PC-9 (cell line): ENCODE data around the gene FLNC. TPM values are rescaled to one million over a fixed set of nuclear protein-coding genes. Genes with fewer than 3 reads are reported as not detected.

ENCODE experiments used
- BruUV-seq: library from RNA; stranded (reverse); fragments of 400-500 nt; replicated peaks from 2 replicates; lab custom pipeline; 2021; lab: Mats Ljungman, UMichigan
- CTCF ChIA-PET: fragments of 300-600 bp; sonication (Branson Sonifier 250); formaldehyde crosslinking; loops from one replicate; lab custom pipeline; 2022; ENCODE audit warnings: antibody characterized with exemption; lab: Charles Lee
- POLR2A ChIA-PET: fragments of 300-600 bp; sonication (Branson Sonifier 250); formaldehyde crosslinking; loops from one replicate; lab custom pipeline; 2022; ENCODE audit warnings: antibody characterized with exemption; ENCODE audit not compliant: unreplicated experiment; lab: Charles Lee
- DNase-seq, 2 experiments: peaks; one replicate each; pipeline versions ENCODE4 v3.0.0 to v3.0.0-alpha.2; 2015 to 2022; ENCODE audit warnings: mixed read lengths in 1 of 2
- H2AFZ ChIP-seq: fragments of 200-600 bp; sonication (generic); 2 replicates; pipeline ENCODE4 v1.8.1; 2017; ENCODE audit warnings: antibody characterized with exemption
- H3F3A ChIP-seq: fragments of 200-600 bp; sonication (generic); 2 replicates; pipeline ENCODE4 v1.8.1; 2017; ENCODE audit warnings: antibody characterized with exemption, mild to moderate bottlenecking, low read depth; ENCODE audit not compliant: insufficient read depth
- H3K27ac ChIP-seq: fragments of 200-600 bp; sonication (generic); 2 replicates; pipeline ENCODE4 v1.6.1; 2016; ENCODE audit warnings: mixed run types
- H3K27me3 ChIP-seq: fragments of 200-600 bp; sonication (generic); 2 replicates; pipeline ENCODE4 v1.6.1; 2016; ENCODE audit warnings: low read depth, mixed run types; ENCODE audit not compliant: insufficient read depth
- H3K36me3 ChIP-seq: fragments of 200-600 bp; sonication (generic); 2 replicates; pipeline ENCODE4 v1.6.1; 2016; ENCODE audit warnings: low read depth, mixed run types
- H3K4me1 ChIP-seq: fragments of 200-600 bp; sonication (generic); replicated peaks from 2 replicates; pipeline ENCODE4 v1.6.1; 2016; ENCODE audit warnings: mixed run types; ENCODE audit not compliant: insufficient read depth
- H3K4me2 ChIP-seq: fragments of 200-600 bp; sonication (generic); 2 replicates; pipeline ENCODE4 v1.6.1; 2017; ENCODE audit warnings: mixed run types
- H3K4me3 ChIP-seq: fragments of 200-600 bp; sonication (generic); 2 replicates; pipeline ENCODE4 v1.6.1; 2016; ENCODE audit warnings: mixed run types
- H3K79me2 ChIP-seq: fragments of 200-600 bp; sonication (generic); 2 replicates; pipeline ENCODE4 v1.6.1; 2017; ENCODE audit warnings: low read depth, mixed run types
- H3K9me2 ChIP-seq: fragments of 200-600 bp; sonication (generic); 2 replicates; pipeline ENCODE4 v1.8.1; 2017; ENCODE audit warnings: mild to moderate bottlenecking; ENCODE audit not compliant: insufficient read depth
- H3K9me3 ChIP-seq: fragments of 200-600 bp; sonication (generic); 2 replicates; pipeline ENCODE4 v1.8.1; 2016; ENCODE audit warnings: low read depth; ENCODE audit not compliant: insufficient read depth
- H4K20me1 ChIP-seq: fragments of 200-600 bp; sonication (generic); 2 replicates; pipeline ENCODE4 v1.8.1; 2017; ENCODE audit not compliant: insufficient read depth
- EZH2 ChIP-seq: fragments of 200-600 bp; sonication (generic); IDR thresholded peaks from 2 replicates; pipeline ENCODE4 v1.8.0; 2017; ENCODE audit warnings: antibody characterized with exemption, low read depth
- intact Hi-C: fragments of 100-400 bp; cut with micrococcal nuclease; formaldehyde crosslinking; loops from one replicate; pipeline ENCODE4 v1.10.0; 2022; ENCODE audit not compliant: unreplicated experiment
- total RNA-seq: library from RNA; stranded (reverse); gene quantifications from 2 replicates; pipeline ENCODE4 v1.2.3, GENCODE V29; 2021
- TF ChIP-seq, protein P1 (sequence below): fragments of 200-600 bp; sonication (generic); conservative IDR thresholded peaks from 2 replicates; pipeline ENCODE4 v1.6.1; 2017; ENCODE audit warnings: mixed run types, antibody characterized with exemption, mild to moderate bottlenecking, moderate library complexity

FLNC gene
- total RNA-seq, 1 experiment from 2014 or later, result 75.5 TPM

DNA sequence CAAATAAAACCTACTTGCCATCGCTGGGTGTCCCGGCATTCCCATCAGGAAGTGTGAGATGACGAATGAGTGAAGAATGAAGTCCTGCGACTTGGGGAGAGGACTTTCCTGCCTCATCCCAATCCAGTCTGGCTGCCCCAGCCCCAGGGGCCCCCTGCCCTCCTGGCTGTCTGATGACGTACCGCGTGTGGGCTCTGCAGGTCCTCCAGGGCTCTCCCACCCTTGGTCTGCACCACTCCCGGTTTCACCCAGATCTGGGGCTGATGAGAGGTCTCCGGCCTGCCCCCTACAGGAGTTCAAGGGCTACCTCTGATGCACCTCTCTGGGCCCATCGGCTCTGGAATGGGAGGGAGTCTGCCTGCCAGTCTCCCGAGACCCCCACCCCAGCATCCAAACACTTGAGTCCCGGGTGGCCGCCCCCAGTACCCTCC lies 42.2 kb downstream of the FLNC start:
- no peaks in the 10 kb centered on the region for H3K9me3 ChIP-seq
- H2AFZ ChIP-seq, result no peak overlapping the region
- no peaks in the 10 kb centered on the region for H3K27me3 ChIP-seq
- no peaks in the 10 kb centered on the region for H4K20me1 ChIP-seq
- no peaks in the 10 kb centered on the region for H3K79me2 ChIP-seq
- no TSS peak for BruUV-seq
- H3K27ac ChIP-seq, result no peak overlapping the region
- H3K36me3 ChIP-seq, result no peaks in the 10 kb centered on the region
- H3K4me2 ChIP-seq, result peak overlapping the region; percentile 48
- H3F3A ChIP-seq, result peaks cover 28% of the 10 kb centered on the region
- ChIA-PET POLR2A (interaction anchor here (0.6 kb wide), 1 partner anchor 44 kb away, joined by 4 read pairs; no protein-coding TSS in a partner anchor), CTCF (interaction anchor here (0.6 kb wide), 2 partner anchors 32 to 418 kb away, joined by 3 to 5 read pairs; no protein-coding TSS in a partner anchor)
- H3K4me3 ChIP-seq, result no peak overlapping the region
- no peaks in the 10 kb centered on the region for H3K9me2 ChIP-seq
- DNase-seq, result peak; percentile 52 to 72
- intact Hi-C loops, result no loop called here
- no peak for TF ChIP-seq EZH2
- TF ChIP-seq, protein P1, sequence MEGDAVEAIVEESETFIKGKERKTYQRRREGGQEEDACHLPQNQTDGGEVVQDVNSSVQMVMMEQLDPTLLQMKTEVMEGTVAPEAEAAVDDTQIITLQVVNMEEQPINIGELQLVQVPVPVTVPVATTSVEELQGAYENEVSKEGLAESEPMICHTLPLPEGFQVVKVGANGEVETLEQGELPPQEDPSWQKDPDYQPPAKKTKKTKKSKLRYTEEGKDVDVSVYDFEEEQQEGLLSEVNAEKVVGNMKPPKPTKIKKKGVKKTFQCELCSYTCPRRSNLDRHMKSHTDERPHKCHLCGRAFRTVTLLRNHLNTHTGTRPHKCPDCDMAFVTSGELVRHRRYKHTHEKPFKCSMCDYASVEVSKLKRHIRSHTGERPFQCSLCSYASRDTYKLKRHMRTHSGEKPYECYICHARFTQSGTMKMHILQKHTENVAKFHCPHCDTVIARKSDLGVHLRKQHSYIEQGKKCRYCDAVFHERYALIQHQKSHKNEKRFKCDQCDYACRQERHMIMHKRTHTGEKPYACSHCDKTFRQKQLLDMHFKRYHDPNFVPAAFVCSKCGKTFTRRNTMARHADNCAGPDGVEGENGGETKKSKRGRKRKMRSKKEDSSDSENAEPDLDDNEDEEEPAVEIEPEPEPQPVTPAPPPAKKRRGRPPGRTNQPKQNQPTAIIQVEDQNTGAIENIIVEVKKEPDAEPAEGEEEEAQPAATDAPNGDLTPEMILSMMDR, result peak; percentile 44; the same call in 1 of the 2 replicates
- H3K4me1 ChIP-seq, result peaks cover 38% of the 10 kb centered on the region

DNA sequence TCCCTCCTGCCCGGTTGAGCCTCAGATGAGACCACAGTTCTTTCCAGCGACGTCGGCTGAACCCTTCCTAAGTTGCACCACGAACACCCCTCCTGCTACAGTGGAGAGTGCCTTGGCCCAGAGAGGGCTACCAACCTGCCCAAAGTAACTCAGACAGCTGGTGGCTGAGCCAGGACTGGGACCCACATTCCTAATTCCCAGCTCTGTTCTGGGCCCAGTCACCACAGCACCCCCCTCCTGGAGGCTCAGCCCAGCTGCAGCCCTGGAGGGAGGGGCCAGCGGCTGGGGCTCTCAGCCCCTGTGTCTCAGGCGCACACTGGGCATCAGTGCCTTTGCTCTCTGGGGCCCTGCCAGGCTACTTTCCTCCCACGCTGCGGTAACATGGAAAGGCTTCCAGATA lies 43.0 kb downstream of the FLNC start:
- TF ChIP-seq EZH2, result no peak
- TF ChIP-seq, protein P1, result no peak
- peaks cover 22% of the 10 kb centered on the region for H3F3A ChIP-seq
- ChIA-PET POLR2A (interaction anchor here (0.6 kb wide), 1 partner anchor 45 kb away, joined by 4 read pairs; no protein-coding TSS in a partner anchor), CTCF (interaction anchor here (0.6 kb wide), 2 partner anchors 13 to 33 kb away, joined by 5 to 8 read pairs; no protein-coding TSS in a partner anchor)
- no peaks in the 10 kb centered on the region for H3K9me2 ChIP-seq
- H3K9me3 ChIP-seq, result no peaks in the 10 kb centered on the region
- H3K36me3 ChIP-seq, result no peaks in the 10 kb centered on the region
- H3K4me1 ChIP-seq, result peaks cover 36% of the 10 kb centered on the region
- no peak overlapping the region for H2AFZ ChIP-seq
- H3K4me3 ChIP-seq, result no peak overlapping the region
- no TSS peak for BruUV-seq
- H3K27ac ChIP-seq, result no peak overlapping the region
- H3K4me2 ChIP-seq, result no peak overlapping the region
- no peaks in the 10 kb centered on the region for H4K20me1 ChIP-seq
- DNase-seq, result no peak
- no peaks in the 10 kb centered on the region for H3K27me3 ChIP-seq
- no peaks in the 10 kb centered on the region for H3K79me2 ChIP-seq
- intact Hi-C loops, result no loop called here

DNA sequence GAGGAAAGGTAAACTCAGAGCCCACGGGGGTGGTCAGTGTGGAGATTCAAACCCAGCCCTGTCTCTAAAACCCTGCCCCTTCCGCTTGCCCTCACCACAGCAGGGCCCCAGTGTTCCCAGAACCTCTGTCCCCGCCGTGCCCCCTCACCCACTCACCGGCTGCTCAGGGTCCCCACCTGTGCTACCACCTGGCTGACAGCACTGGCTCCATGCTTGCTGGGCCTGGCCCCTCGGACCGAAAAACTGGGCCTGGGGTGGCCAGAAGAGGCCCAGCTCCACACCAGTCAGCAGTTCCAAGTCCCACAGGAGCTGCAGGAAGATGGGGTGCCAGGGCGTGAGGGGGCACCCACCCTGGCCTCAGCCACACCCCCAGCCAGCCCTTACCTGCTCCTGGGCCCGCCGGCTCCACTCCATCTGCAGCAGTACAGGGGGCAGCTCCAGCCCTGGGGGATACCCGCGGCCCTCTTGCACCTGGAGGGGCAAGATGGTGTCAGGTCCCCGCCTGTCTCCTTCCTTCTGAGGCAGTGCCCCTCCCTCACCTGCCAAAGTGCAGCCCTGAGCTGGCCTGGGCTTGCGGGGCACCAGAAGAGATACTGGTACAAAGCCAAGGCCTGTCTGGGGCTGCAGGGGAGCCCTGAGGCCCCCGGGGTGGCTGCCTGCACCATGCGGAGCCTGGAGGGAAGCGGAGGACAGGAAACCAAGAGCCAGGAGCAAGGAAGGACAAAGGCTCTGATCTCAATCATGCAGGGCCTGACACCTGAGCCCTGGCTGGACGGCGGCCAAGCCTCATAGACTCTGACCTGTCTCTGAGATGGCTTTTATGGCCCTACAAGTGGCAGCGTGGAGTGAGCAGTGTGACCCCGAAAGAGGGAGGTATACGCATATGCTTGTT lies 44.2 kb downstream of the FLNC start:
- intact Hi-C loops, result no loop called here
- no peak overlapping the region for H3K27ac ChIP-seq
- H3K4me3 ChIP-seq, result no peak overlapping the region
- H3K9me3 ChIP-seq, result no peaks in the 10 kb centered on the region
- no peak for TF ChIP-seq EZH2
- TF ChIP-seq, protein P1, result no peak
- H2AFZ ChIP-seq, result no peak overlapping the region
- H3F3A ChIP-seq, result peaks cover 15% of the 10 kb centered on the region
- H3K79me2 ChIP-seq, result no peaks in the 10 kb centered on the region
- peak in 1 of 2 experiments; percentile 75 for DNase-seq
- no peaks in the 10 kb centered on the region for H4K20me1 ChIP-seq
- H3K36me3 ChIP-seq, result no peaks in the 10 kb centered on the region
- peaks cover 29% of the 10 kb centered on the region for H3K4me1 ChIP-seq
- BruUV-seq, result no TSS peak
- CTCF ChIA-PET, result no interaction called here
- POLR2A ChIA-PET, result no interaction called here
- H3K4me2 ChIP-seq, result no peak overlapping the region
- no peaks in the 10 kb centered on the region for H3K9me2 ChIP-seq
- no peaks in the 10 kb centered on the region for H3K27me3 ChIP-seq
